HepG2 (cell line): ENCODE results near the gene MYADML2. TPM values are rescaled to one million over a fixed set of nuclear protein-coding genes. Genes with fewer than 3 reads are reported as not detected.
A peak's percentile ranks its signal among the peaks of the same experiment; 100 is the strongest.

ENCODE experiments used
- ARID3A ChIP-seq: IDR thresholded peaks from 2 replicates; pipeline ENCODE4 v1.6.1; 2012; ENCODE audit warnings: low read depth, low read length, improper control_type of control experiment
- CCDC6 ChIP-seq: sonication (generic); formaldehyde crosslinking; IDR thresholded peaks from 2 replicates; pipeline ENCODE4 v1.8.1; 2022; ENCODE audit warnings: mild to moderate bottlenecking, missing genetic modification reagents, moderate library complexity
- IKZF1 ChIP-seq: fragments of 450-650 bp; IDR thresholded peaks from 2 replicates; pipeline ENCODE4 v1.7.1; 2016
- MBNL3 ChIP-seq: fragments of 250-450 bp; sonication (Bioruptor Pico); conservative IDR thresholded peaks from 2 replicates; pipeline ENCODE4 v1.8.0; 2022; ENCODE audit warnings: mild to moderate bottlenecking, inconsistent platforms
- MIER3 ChIP-seq: IDR thresholded peaks from 2 replicates; pipeline ENCODE4 v1.6.1; 2016; ENCODE audit warnings: missing compliant biosample characterization, borderline replicate concordance
- NBN ChIP-seq: fragments of 450-650 bp; conservative IDR thresholded peaks from 2 replicates; pipeline ENCODE4 v1.6.1; 2017
- NFYC ChIP-seq: IDR thresholded peaks from 2 replicates; pipeline ENCODE4 v1.6.1; 2016; ENCODE audit warnings: missing genetic modification reagents, missing compliant biosample characterization
- PAXIP1 ChIP-seq: sonication (generic); formaldehyde crosslinking; conservative IDR thresholded peaks from 2 replicates; pipeline ENCODE4 v1.4.0; 2020; ENCODE audit warnings: mild to moderate bottlenecking, missing genetic modification reagents, moderate library complexity
- PHB2 ChIP-seq: fragments of 450-650 bp; IDR thresholded peaks from 2 replicates; pipeline ENCODE4 v1.6.1; 2018; ENCODE audit not compliant: partially characterized antibody
- RBAK ChIP-seq: sonication (generic); formaldehyde crosslinking; IDR thresholded peaks from 2 replicates; pipeline ENCODE4 v1.5.1; 2020; ENCODE audit warnings: mild to moderate bottlenecking, missing genetic modification reagents
- RCOR2 ChIP-seq: IDR thresholded peaks from 2 replicates; pipeline ENCODE4 v1.6.1; 2016; ENCODE audit warnings: missing biosample characterization, missing genetic modification reagents
- SATB2 ChIP-seq: sonication (generic); formaldehyde crosslinking; IDR thresholded peaks from 2 replicates; pipeline ENCODE4 v1.5.0; 2020; ENCODE audit warnings: missing genetic modification reagents
- SSRP1 ChIP-seq: IDR thresholded peaks from 2 replicates; pipeline ENCODE4 v1.6.1; 2016; ENCODE audit warnings: control low read depth
- TFDP1 ChIP-seq: IDR thresholded peaks from 2 replicates; pipeline ENCODE4 v1.6.1; 2016; ENCODE audit warnings: missing compliant biosample characterization, missing genetic modification reagents, borderline replicate concordance
- ZBTB2 ChIP-seq: sonication (generic); formaldehyde crosslinking; IDR thresholded peaks from 2 replicates; pipeline ENCODE4 v1.8.0; 2022; ENCODE audit warnings: low read depth, missing genetic modification reagents
- ZMAT5 ChIP-seq: sonication (generic); formaldehyde crosslinking; IDR thresholded peaks from 2 replicates; pipeline ENCODE4 v1.5.0; 2020; ENCODE audit warnings: mild to moderate bottlenecking, low read depth, missing genetic modification reagents, borderline replicate concordance
- ZNF530 ChIP-seq: sonication (generic); formaldehyde crosslinking; IDR thresholded peaks from 2 replicates; pipeline ENCODE4 v1.5.0; 2020; ENCODE audit warnings: low read depth, mild to moderate bottlenecking, missing genetic modification reagents
- ZNF780A ChIP-seq: sonication (generic); formaldehyde crosslinking; IDR thresholded peaks from 2 replicates; pipeline ENCODE4 v1.8.0; 2022; ENCODE audit warnings: mild to moderate bottlenecking, missing genetic modification reagents, moderate library complexity
- ZNF878 ChIP-seq: sonication (generic); formaldehyde crosslinking; IDR thresholded peaks from 2 replicates; pipeline ENCODE4 v1.8.1; 2023; ENCODE audit warnings: mild to moderate bottlenecking, missing genetic modification reagents, moderate library complexity
- ZNF883 ChIP-seq: sonication (generic); formaldehyde crosslinking; IDR thresholded peaks from 2 replicates; pipeline ENCODE4 v1.5.1; 2020; ENCODE audit warnings: mild to moderate bottlenecking, missing genetic modification reagents; ENCODE audit errors: not compliant biosample characterization
- polyA plus RNA-seq, 8 experiments: library from polyadenylated mRNA; depleted of rRNA in 3 of 8; stranded (reverse) in 7 of 8; unstranded in 1 of 8; fragments of >200 nt; fragmentation: Illumina TruSeq in 4 of 8; extraction: Trizol in 4 of 8; gene quantifications; 2 replicates each; pipeline versions ENCODE4 v1.2.1 to v1.2.3, GENCODE V29; 2011 to 2016; ENCODE audit warnings: low read depth in 4 of 8, missing spikeins in 1 of 8, mixed read lengths in 1 of 8; ENCODE audit not compliant: insufficient read depth in 1 of 8
- total RNA-seq, 5 experiments: library from RNA; depleted of rRNA; stranded (reverse); fragments of >200 nt; fragmentation: Illumina TruSeq; extraction: Trizol; gene quantifications; 2 replicates each; pipeline ENCODE4 v1.2.3, GENCODE V29; 2016; ENCODE audit warnings: low read depth in 1 of 5

MYADML2 gene
- total and polyA plus RNA-seq, 2 of the 13 experiments (the other 11 are each of a cell fraction or from before 2014, with no cell fraction given) = not detected

GRCh38 chr17:81924557-81925532 lies 22.2 kb downstream of the MYADML2 start (continued):
- TF ChIP-seq TFDP1 (no peak), MIER3 (CRISPR knock-in tag) (no peak), ZNF878 (CRISPR knock-in tag) (no peak), ZBTB2 (no peak), ZNF780A (CRISPR knock-in tag) (no peak), ZNF883 (CRISPR knock-in tag) (no peak), RCOR2 (CRISPR knock-in tag) (no peak), NFYC (CRISPR knock-in tag) (no peak), ZMAT5 (no peak), ARID3A (no peak), SSRP1 (CRISPR knock-in tag) (no peak), RBAK (CRISPR knock-in tag) (no peak), PHB2 (no peak), SATB2 (CRISPR knock-in tag) (no peak), MBNL3 (CRISPR knock-in tag) (no peak), NBN (no peak), ZNF530 (CRISPR knock-in tag) (no peak), IKZF1 (no peak), PAXIP1 (CRISPR knock-in tag) (peak; percentile 80), CCDC6 (no peak)
